Measurements from ENCODE around the gene HSD3B1. TPM values are rescaled to one million over a fixed set of nuclear protein-coding genes. Genes with fewer than 3 reads are reported as not detected.
"Not testable (repeated sequence)": the region's sequence is repeated elsewhere in the genome, so short reads cannot be mapped to it uniquely, and the experiment has no call there.

HSD3B1 gene
- total RNA-seq, 1 donor from 2014 or later, result not detected

GRCh38 chr1:119556423-119556822, 49.4 kb downstream of the HSD3B1 start:
- no peak overlapping the region for H3K4me3 ChIP-seq (ENCODE audit: low read depth, low read length)
- DNase-seq (ENCODE audit: low read depth), result no peak
- no peak for TF ChIP-seq CTCF (IDR thresholded peaks at IDR 0.05; ENCODE audit: insufficient read depth, low read length, poor library complexity, severe bottlenecking)
- no peaks in the 10 kb centered on the region for H3K27me3 ChIP-seq (ENCODE audit: control insufficient read depth, insufficient read depth, low read length)
- H3K36me3 ChIP-seq (ENCODE audit: control insufficient read depth, insufficient read depth, low read length), result no peaks in the 10 kb centered on the region

GRCh38 chr1:119560402-119560801, 53.4 kb downstream of the HSD3B1 start:
- DNase-seq (ENCODE audit: low read depth); H3K27me3 ChIP-seq (ENCODE audit: control insufficient read depth, insufficient read depth, low read length); H3K36me3 ChIP-seq (ENCODE audit: control insufficient read depth, insufficient read depth, low read length); H3K4me3 ChIP-seq (ENCODE audit: low read depth, low read length): not testable (repeated sequence)

- no peak for DNase-seq (ENCODE audit: low read depth)
- H3K36me3 ChIP-seq (ENCODE audit: control insufficient read depth, insufficient read depth, low read length), result no peaks in the 10 kb centered on the region
- H3K27me3 ChIP-seq (ENCODE audit: control insufficient read depth, insufficient read depth, low read length), result no peaks in the 10 kb centered on the region
- TF ChIP-seq CTCF (IDR thresholded peaks at IDR 0.05; ENCODE audit: insufficient read depth, low read length, poor library complexity, severe bottlenecking), result no peak
- H3K4me3 ChIP-seq (ENCODE audit: low read depth, low read length), result no peak overlapping the region
Observed at GRCh38 chr1:119564548-119564947, 57.5 kb downstream of the HSD3B1 start.

Other genes with a start within 250 kb of the HSD3B1 start
- not detected in 2 replicates for gene HAO2, start 138.4 kb upstream of the HSD3B1 start, total RNA-seq
- gene HSD3B2, start 92.1 kb upstream of the HSD3B1 start, total RNA-seq, result not detected in 2 replicates
- 22.4 and 23.7 TPM in 2 replicates for gene ZNF697, start 141.1 kb downstream of the HSD3B1 start, total RNA-seq
- gene PHGDH, start 204.7 kb downstream of the HSD3B1 start, total RNA-seq, result 163 and 184 TPM in 2 replicates